Activated T-helper 1 cell treated with anti-CD3 and anti-CD28 coated beads, Interleukin-2, amount 50 U/mL, for 16 hours (primary cell): ENCODE results near the gene SLC18A3.

Source experiments
- DNase-seq, 2 donors: peaks; one replicate each; pipeline ENCODE4 v3.0.0-alpha.2; 2020; ENCODE audit warnings: low read depth in 1 of 2, low spot score in 1 of 2

SLC18A3 gene

GRCh38 chr10:49649936-49650723 lies 40.0 kb downstream of the SLC18A3 start:
- no peak for DNase-seq

GRCh38 chr10:49650724-49651034 lies 40.6 kb downstream of the SLC18A3 start:
- DNase-seq: no peak

- no peak for DNase-seq
These were observed 41.1 kb downstream of the SLC18A3 start for GRCh38 chr10:49651039-49651835.

- no peak for DNase-seq
These were observed 41.8 kb downstream of the SLC18A3 start for GRCh38 chr10:49651917-49652316.

- DNase-seq: no peak
These were observed 42.5 kb downstream of the SLC18A3 start for GRCh38 chr10:49652421-49653272.

GRCh38 chr10:49653273-49653929 lies 43.3 kb downstream of the SLC18A3 start:
- no peak for DNase-seq

- no peak for DNase-seq
These were observed 44.1 kb downstream of the SLC18A3 start for GRCh38 chr10:49654036-49654693.

GRCh38 chr10:49655099-49655498 lies 45.0 kb downstream of the SLC18A3 start:
- DNase-seq: no peak

- no peak for DNase-seq
These were observed 46.9 kb downstream of the SLC18A3 start for GRCh38 chr10:49656845-49657493.

GRCh38 chr10:49657606-49658005 lies 47.5 kb downstream of the SLC18A3 start:
- DNase-seq: no peak

GRCh38 chr10:49661140-49661856 lies 51.2 kb downstream of the SLC18A3 start:
- no peak for DNase-seq
